ELR (cell line): ENCODE measurements around the gene APOA4.
A peak's percentile ranks its signal among the peaks of the same experiment; 100 is the strongest.
"Not testable (repeated sequence)": the region's sequence is repeated elsewhere in the genome, so short reads cannot be mapped to it uniquely, and the experiment has no call there.

Experiments used
- DNase-seq: peaks from one replicate; pipeline ENCODE4 v3.0.0-alpha.2; 2015; ENCODE audit warnings: low read depth

The APOA4 gene

GRCh38 chr11:116829525-116830183, 6.5 kb upstream of the APOA4 start, which contains the start of gene APOC3:
Gene APOC3, plus strand, starts transcription at chr11:116829907. Its CDS starts 676 bp downstream, at chr11:116830583.
- no peak for DNase-seq

GRCh38 chr11:116828632-116829524, 5.8 kb upstream of the APOA4 start:
- DNase-seq, result no peak

GRCh38 chr11:116827461-116827860, 4.4 kb upstream of the APOA4 start:
- no peak for DNase-seq

GRCh38 chr11:116826751-116827431, 3.8 kb upstream of the APOA4 start:
- no peak for DNase-seq

GRCh38 chr11:116825854-116826750, 3.0 kb upstream of the APOA4 start:
- DNase-seq, result no peak

- DNase-seq, result no peak
Measured at GRCh38 chr11:116825434-116825833, 2.3 kb upstream of the APOA4 start.

- no peak for DNase-seq
Measured at GRCh38 chr11:116822575-116822974, 529 bp downstream of the APOA4 start.

- no peak for DNase-seq
Measured at GRCh38 chr11:116821050-116821918, 1.8 kb downstream of the APOA4 start.

- no peak for DNase-seq
Measured at GRCh38 chr11:116819049-116819448, 4.1 kb downstream of the APOA4 start.

GRCh38 chr11:116814502-116814901, 8.6 kb downstream of the APOA4 start:
- DNase-seq, result no peak

- DNase-seq, result no peak
Measured at GRCh38 chr11:116813781-116814471, 9.2 kb downstream of the APOA4 start.

- DNase-seq, result no peak
Measured at GRCh38 chr11:116813170-116813569, 9.9 kb downstream of the APOA4 start.

- DNase-seq, result no peak
Measured at GRCh38 chr11:116812109-116812508, 11.0 kb downstream of the APOA4 start.

- no peak for DNase-seq
Measured at GRCh38 chr11:116811194-116811593, 11.9 kb downstream of the APOA4 start.

- peak; percentile 35 for DNase-seq
Measured at GRCh38 chr11:116808262-116809175, 14.6 kb downstream of the APOA4 start.

GRCh38 chr11:116807601-116808261, 15.4 kb downstream of the APOA4 start:
- no peak for DNase-seq

- no peak for DNase-seq
Measured at GRCh38 chr11:116804001-116804400, 19.1 kb downstream of the APOA4 start.

- not testable (repeated sequence) for DNase-seq
Measured at GRCh38 chr11:116801662-116802061, 21.4 kb downstream of the APOA4 start.
